ENCODE results near the gene HLF. TPM values are rescaled to one million over a fixed set of nuclear protein-coding genes. Genes with fewer than 3 reads are reported as not detected.

Gene HLF
- total RNA-seq, 1 experiment from 2014 or later: 0.02 TPM

GRCh38 chr17:55274355-55275255 lies 9.8 kb downstream of the HLF start:
- DNase-seq (ENCODE audit: low read depth): no peak

GRCh38 chr17:55275894-55276804 lies 11.4 kb downstream of the HLF start:
- peak; percentile 41 for DNase-seq (ENCODE audit: low read depth)

- DNase-seq (ENCODE audit: low read depth): no peak
Measured at GRCh38 chr17:55278173-55278961, 13.6 kb downstream of the HLF start.

- no peak for DNase-seq (ENCODE audit: low read depth)
Measured at GRCh38 chr17:55279203-55279602, 14.4 kb downstream of the HLF start.

- DNase-seq (ENCODE audit: low read depth): no peak
Measured at GRCh38 chr17:55279788-55280187, 15.0 kb downstream of the HLF start.

GRCh38 chr17:55280212-55280611 lies 15.5 kb downstream of the HLF start:
- DNase-seq (ENCODE audit: low read depth): no peak

- no peak for DNase-seq (ENCODE audit: low read depth)
Measured at GRCh38 chr17:55281649-55282378, 17.1 kb downstream of the HLF start.

GRCh38 chr17:55282379-55282702 lies 17.6 kb downstream of the HLF start:
- no peak for DNase-seq (ENCODE audit: low read depth)

- no peak for DNase-seq (ENCODE audit: low read depth)
Measured at GRCh38 chr17:55282741-55283140, 18.0 kb downstream of the HLF start.

- no peak for DNase-seq (ENCODE audit: low read depth)
Measured at GRCh38 chr17:55283256-55283965, 18.7 kb downstream of the HLF start.

GRCh38 chr17:55284001-55284884 lies 19.5 kb downstream of the HLF start:
- DNase-seq (ENCODE audit: low read depth): no peak

- DNase-seq (ENCODE audit: low read depth): no peak
Measured at GRCh38 chr17:55284944-55285339, 20.2 kb downstream of the HLF start.

GRCh38 chr17:55285340-55286301 lies 20.9 kb downstream of the HLF start:
- DNase-seq (ENCODE audit: low read depth): no peak

GRCh38 chr17:55286681-55287589 lies 22.2 kb downstream of the HLF start:
- DNase-seq (ENCODE audit: low read depth): no peak

GRCh38 chr17:55288356-55289105 lies 23.8 kb downstream of the HLF start:
- DNase-seq (ENCODE audit: low read depth): no peak

- no peak for DNase-seq (ENCODE audit: low read depth)
Measured at GRCh38 chr17:55289106-55289446, 24.3 kb downstream of the HLF start.

Data from HT1080 (cell line).